GM21526 (cell line): ENCODE measurements around the gene SCAPER.
"Not testable (repeated sequence)": the region's sequence is repeated elsewhere in the genome, so short reads cannot be mapped to it uniquely, and the experiment has no call there.

Experiments used
- ATAC-seq: cut with Tn5 transposase; IDR thresholded peaks from one replicate; pipeline ENCODE4 v1.9.1; 2021; ENCODE audit warnings: moderate library complexity; ENCODE audit not compliant: unreplicated experiment, low FRiP score

SCAPER gene

GRCh38 chr15:76514282-76514681 lies 390.9 kb downstream of the SCAPER start:
- no peak for ATAC-seq

GRCh38 chr15:76512971-76513370 lies 392.2 kb downstream of the SCAPER start:
- no peak for ATAC-seq

GRCh38 chr15:76510663-76511062 lies 394.5 kb downstream of the SCAPER start:
- not testable (repeated sequence) for ATAC-seq

- ATAC-seq, result no peak
Measured at GRCh38 chr15:76503804-76504203, 401.3 kb downstream of the SCAPER start.

- no peak for ATAC-seq
Measured at GRCh38 chr15:76503121-76503520, 402.0 kb downstream of the SCAPER start.

GRCh38 chr15:76502678-76503077 lies 402.5 kb downstream of the SCAPER start:
- no peak for ATAC-seq

- ATAC-seq, result not testable (repeated sequence)
Measured at GRCh38 chr15:76502185-76502584, 403.0 kb downstream of the SCAPER start.

GRCh38 chr15:76501726-76502125 lies 403.4 kb downstream of the SCAPER start:
- no peak for ATAC-seq

- no peak for ATAC-seq
Measured at GRCh38 chr15:76501011-76501410, 404.1 kb downstream of the SCAPER start.

GRCh38 chr15:76495487-76495886 lies 409.7 kb downstream of the SCAPER start:
- ATAC-seq, result no peak

- ATAC-seq, result no peak
Measured at GRCh38 chr15:76492538-76492937, 412.6 kb downstream of the SCAPER start.

- ATAC-seq, result no peak
Measured at GRCh38 chr15:76483752-76484151, 421.4 kb downstream of the SCAPER start.

- ATAC-seq, result no peak
Measured at GRCh38 chr15:76483018-76483417, 422.1 kb downstream of the SCAPER start.

GRCh38 chr15:76480267-76480666 lies 424.9 kb downstream of the SCAPER start:
- no peak for ATAC-seq

GRCh38 chr15:76470691-76471090 lies 434.4 kb downstream of the SCAPER start:
- ATAC-seq, result no peak

- ATAC-seq, result no peak
Measured at GRCh38 chr15:76468722-76469121, 436.4 kb downstream of the SCAPER start.

- no peak for ATAC-seq
Measured at GRCh38 chr15:76467136-76467535, 438.0 kb downstream of the SCAPER start.

- no peak for ATAC-seq
Measured at GRCh38 chr15:76465728-76466127, 439.4 kb downstream of the SCAPER start.

GRCh38 chr15:76464247-76464646 lies 440.9 kb downstream of the SCAPER start:
- ATAC-seq, result no peak

GRCh38 chr15:76460871-76461270 lies 444.3 kb downstream of the SCAPER start:
- no peak for ATAC-seq

- no peak for ATAC-seq
Measured at GRCh38 chr15:76460347-76460746, 444.8 kb downstream of the SCAPER start.

- no peak for ATAC-seq
Measured at GRCh38 chr15:76451540-76451939, 453.6 kb downstream of the SCAPER start.

- no peak for ATAC-seq
Measured at GRCh38 chr15:76449455-76449854, 455.7 kb downstream of the SCAPER start.
